HepG2 (cell line): Measurements from ENCODE around the gene ZNF225. TPM values are rescaled to one million over a fixed set of nuclear protein-coding genes. Genes with fewer than 3 reads are reported as not detected.

Experiments used
- ARID4A ChIP-seq: sonication (generic); formaldehyde crosslinking; IDR thresholded peaks from 2 replicates; pipeline ENCODE4 v1.5.0; 2020; ENCODE audit warnings: mild to moderate bottlenecking, missing genetic modification reagents, borderline replicate concordance
- BRCA1 ChIP-seq: sonication (generic); formaldehyde crosslinking; IDR thresholded peaks from 2 replicates; pipeline ENCODE4 v1.4.0; 2020; ENCODE audit warnings: missing genetic modification reagents
- BRF2 ChIP-seq: sonication (generic); formaldehyde crosslinking; IDR thresholded peaks from 2 replicates; pipeline ENCODE4 v1.8.1; 2022; ENCODE audit warnings: mild to moderate bottlenecking, missing genetic modification reagents
- CREM ChIP-seq, 2 experiments: sonication (generic) in 1 of 2; formaldehyde crosslinking in 1 of 2; IDR thresholded peaks; 2 replicates each; pipeline versions ENCODE4 v1.4.0 to v1.6.1; 2016 to 2020; ENCODE audit warnings: antibody characterized with exemption in 1 of 2, mild to moderate bottlenecking in 1 of 2, missing genetic modification reagents in 1 of 2
- DPF2 ChIP-seq: sonication (generic); formaldehyde crosslinking; IDR thresholded peaks from 2 replicates; pipeline ENCODE4 v1.4.0; 2020; ENCODE audit warnings: mild to moderate bottlenecking, low read depth, missing genetic modification reagents, borderline replicate concordance
- FOXJ3 ChIP-seq: sonication (generic); formaldehyde crosslinking; IDR thresholded peaks from 2 replicates; pipeline ENCODE4 v1.4.0; 2020; ENCODE audit warnings: missing genetic modification reagents, mild to moderate bottlenecking, borderline replicate concordance
- GATAD1 ChIP-seq: IDR thresholded peaks from 2 replicates; pipeline ENCODE4 v1.6.1; 2016; ENCODE audit warnings: missing genetic modification reagents, missing compliant biosample characterization
- KMT2A ChIP-seq: sonication (generic); formaldehyde crosslinking; IDR thresholded peaks from 2 replicates; pipeline ENCODE4 v1.4.0; 2020; ENCODE audit warnings: missing genetic modification reagents
- MTA1 ChIP-seq: sonication (generic); formaldehyde crosslinking; IDR thresholded peaks from 2 replicates; pipeline ENCODE4 v1.4.0; 2020; ENCODE audit warnings: missing genetic modification reagents, mild to moderate bottlenecking, borderline replicate concordance
- RFX1 ChIP-seq: fragments of 450-650 bp; IDR thresholded peaks from 2 replicates; pipeline ENCODE4 v1.6.1; 2017
- SRY ChIP-seq: sonication (generic); formaldehyde crosslinking; IDR thresholded peaks from 2 replicates; pipeline ENCODE4 v1.8.0; 2022; ENCODE audit warnings: mild to moderate bottlenecking, missing genetic modification reagents
- TGIF2 ChIP-seq: IDR thresholded peaks from 2 replicates; pipeline ENCODE4 v1.6.1; 2016; ENCODE audit warnings: control low read depth, missing compliant biosample characterization
- ZFX ChIP-seq: sonication (generic); formaldehyde crosslinking; IDR thresholded peaks from 2 replicates; pipeline ENCODE4 v1.4.0; 2020; ENCODE audit warnings: mild to moderate bottlenecking, low read depth, missing genetic modification reagents, moderate library complexity
- ZMYM3 ChIP-seq: sonication (generic); formaldehyde crosslinking; IDR thresholded peaks from 2 replicates; pipeline ENCODE4 v1.5.1; 2020; ENCODE audit warnings: mild to moderate bottlenecking, missing genetic modification reagents
- ZNF260 ChIP-seq: sonication (generic); formaldehyde crosslinking; IDR thresholded peaks from 2 replicates; pipeline ENCODE4 v1.4.0; 2020; ENCODE audit warnings: missing genetic modification reagents, low read depth, mild to moderate bottlenecking, borderline replicate concordance
- ZNF451 ChIP-seq: sonication (generic); formaldehyde crosslinking; IDR thresholded peaks from 2 replicates; pipeline ENCODE4 v1.5.0; 2020; ENCODE audit warnings: mild to moderate bottlenecking, missing genetic modification reagents
- ZNF652 ChIP-seq: IDR thresholded peaks from 2 replicates; pipeline ENCODE4 v1.6.1; 2016; ENCODE audit warnings: low read depth, borderline replicate concordance
- ZNF766 ChIP-seq: sonication (generic); formaldehyde crosslinking; IDR thresholded peaks from 2 replicates; pipeline ENCODE4 v1.5.0; 2020; ENCODE audit warnings: missing genetic modification reagents, borderline replicate concordance
- ZNF841 ChIP-seq: sonication (generic); formaldehyde crosslinking; IDR thresholded peaks from 2 replicates; pipeline ENCODE4 v1.8.1; 2023; ENCODE audit warnings: missing genetic modification reagents, borderline replicate concordance
- polyA plus RNA-seq, 8 experiments: library from polyadenylated mRNA; depleted of rRNA in 3 of 8; stranded (reverse) in 7 of 8; unstranded in 1 of 8; fragments of >200 nt; fragmentation: Illumina TruSeq in 4 of 8; extraction: Trizol in 4 of 8; gene quantifications; 2 replicates each; pipeline versions ENCODE4 v1.2.1 to v1.2.3, GENCODE V29; 2011 to 2016; ENCODE audit warnings: low read depth in 4 of 8, missing spikeins in 1 of 8, mixed read lengths in 1 of 8; ENCODE audit not compliant: insufficient read depth in 1 of 8
- total RNA-seq, 5 experiments: library from RNA; depleted of rRNA; stranded (reverse); fragments of >200 nt; fragmentation: Illumina TruSeq; extraction: Trizol; gene quantifications; 2 replicates each; pipeline ENCODE4 v1.2.3, GENCODE V29; 2016; ENCODE audit warnings: low read depth in 1 of 5
- TF ChIP-seq, protein P1 (sequence below): sonication (generic); formaldehyde crosslinking; conservative IDR thresholded peaks from 2 replicates; pipeline ENCODE4 v1.4.0; 2020; ENCODE audit warnings: mild to moderate bottlenecking, missing genetic modification reagents, moderate library complexity

The ZNF225 gene
- total and polyA plus RNA-seq, 2 of the 13 experiments (the other 11 are each of a cell fraction or from before 2014, with no cell fraction given) = 0.87 to 3.3 TPM

DNA sequence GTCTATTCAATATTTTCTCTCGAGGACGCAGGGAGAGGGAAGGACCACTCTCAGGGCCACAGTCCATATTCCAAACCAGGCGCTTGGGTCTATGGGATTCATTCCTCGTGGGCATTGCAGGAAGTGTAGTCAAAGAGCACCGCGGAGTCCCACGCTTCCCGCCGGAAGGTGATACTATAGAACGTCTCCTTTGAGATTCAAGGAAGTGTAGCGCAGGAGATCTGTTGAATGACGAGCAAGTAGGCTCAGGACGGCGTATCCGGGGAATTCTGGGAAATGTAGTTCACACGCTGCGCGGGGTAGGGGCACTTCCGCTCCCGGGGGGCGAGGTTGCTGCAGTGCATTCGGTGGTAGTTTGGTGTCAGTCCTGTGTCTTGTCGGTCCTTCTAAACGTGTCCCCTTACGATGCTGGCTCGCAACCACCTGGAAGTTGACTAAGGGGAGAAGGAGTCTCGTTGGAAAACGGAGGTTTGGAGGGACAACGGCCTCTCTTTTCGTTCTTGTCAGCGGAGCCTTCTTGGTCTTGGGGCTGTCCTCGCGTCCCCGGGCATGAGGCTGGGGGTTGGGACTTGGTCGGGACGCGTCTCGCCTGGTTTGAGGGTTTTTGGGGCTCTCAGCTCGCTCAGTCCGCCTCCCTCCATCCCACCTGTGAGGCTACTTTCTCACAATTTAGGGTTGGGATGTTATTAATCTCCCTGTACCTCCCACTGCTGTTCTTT lies 41.2 kb upstream of the ZNF225 start, which contains the start of gene ZNF284 (continued):
- TF ChIP-seq BRCA1 (no peak), MTA1 (CRISPR knock-in tag) (no peak), FOXJ3 (no peak), SRY (peak; percentile 75), ZNF766 (CRISPR knock-in tag) (peak; percentile 36; the same call in 1 of the 2 replicates), GATAD1 (CRISPR knock-in tag) (peak; percentile 83), ZMYM3 (no peak), RFX1 (no peak), ZFX (CRISPR knock-in tag) (peak; percentile 63), ZNF260 (no peak), KMT2A (CRISPR knock-in tag) (no peak), ARID4A (CRISPR knock-in tag) (peak; percentile 85; the same call in 1 of the 2 replicates), ZNF451 (CRISPR knock-in tag) (no peak), ZNF652 (CRISPR knock-in tag) (peak; percentile 32; the same call in 1 of the 2 replicates), ZNF841 (CRISPR knock-in tag) (no peak), CREM (IDR thresholded peaks at IDR 0.05) (peak; percentile 98), CREM (CRISPR knock-in tag; IDR thresholded peaks at IDR 0.05) (no peak), DPF2 (no peak), TGIF2 (0 out of 2 replicates have a peak, but pooled peaks have one; percentile 16), BRF2 (CRISPR knock-in tag) (no peak)
- TF ChIP-seq, protein P1, sequence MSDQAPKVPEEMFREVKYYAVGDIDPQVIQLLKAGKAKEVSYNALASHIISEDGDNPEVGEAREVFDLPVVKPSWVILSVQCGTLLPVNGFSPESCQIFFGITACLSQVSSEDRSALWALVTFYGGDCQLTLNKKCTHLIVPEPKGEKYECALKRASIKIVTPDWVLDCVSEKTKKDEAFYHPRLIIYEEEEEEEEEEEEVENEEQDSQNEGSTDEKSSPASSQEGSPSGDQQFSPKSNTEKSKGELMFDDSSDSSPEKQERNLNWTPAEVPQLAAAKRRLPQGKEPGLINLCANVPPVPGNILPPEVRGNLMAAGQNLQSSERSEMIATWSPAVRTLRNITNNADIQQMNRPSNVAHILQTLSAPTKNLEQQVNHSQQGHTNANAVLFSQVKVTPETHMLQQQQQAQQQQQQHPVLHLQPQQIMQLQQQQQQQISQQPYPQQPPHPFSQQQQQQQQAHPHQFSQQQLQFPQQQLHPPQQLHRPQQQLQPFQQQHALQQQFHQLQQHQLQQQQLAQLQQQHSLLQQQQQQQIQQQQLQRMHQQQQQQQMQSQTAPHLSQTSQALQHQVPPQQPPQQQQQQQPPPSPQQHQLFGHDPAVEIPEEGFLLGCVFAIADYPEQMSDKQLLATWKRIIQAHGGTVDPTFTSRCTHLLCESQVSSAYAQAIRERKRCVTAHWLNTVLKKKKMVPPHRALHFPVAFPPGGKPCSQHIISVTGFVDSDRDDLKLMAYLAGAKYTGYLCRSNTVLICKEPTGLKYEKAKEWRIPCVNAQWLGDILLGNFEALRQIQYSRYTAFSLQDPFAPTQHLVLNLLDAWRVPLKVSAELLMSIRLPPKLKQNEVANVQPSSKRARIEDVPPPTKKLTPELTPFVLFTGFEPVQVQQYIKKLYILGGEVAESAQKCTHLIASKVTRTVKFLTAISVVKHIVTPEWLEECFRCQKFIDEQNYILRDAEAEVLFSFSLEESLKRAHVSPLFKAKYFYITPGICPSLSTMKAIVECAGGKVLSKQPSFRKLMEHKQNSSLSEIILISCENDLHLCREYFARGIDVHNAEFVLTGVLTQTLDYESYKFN = 0 out of 2 replicates have a peak, but pooled peaks have one; percentile 15
